Ishikawa (cell line): ENCODE measurements around the gene SLC9A7.

ENCODE experiments used
- NFIC ChIP-seq: IDR thresholded peaks from 2 replicates; pipeline ENCODE4 v1.6.1; 2012
- RAD21 ChIP-seq: IDR thresholded peaks from 2 replicates; pipeline ENCODE4 v1.6.1; 2012; ENCODE audit warnings: low read depth

DNA sequence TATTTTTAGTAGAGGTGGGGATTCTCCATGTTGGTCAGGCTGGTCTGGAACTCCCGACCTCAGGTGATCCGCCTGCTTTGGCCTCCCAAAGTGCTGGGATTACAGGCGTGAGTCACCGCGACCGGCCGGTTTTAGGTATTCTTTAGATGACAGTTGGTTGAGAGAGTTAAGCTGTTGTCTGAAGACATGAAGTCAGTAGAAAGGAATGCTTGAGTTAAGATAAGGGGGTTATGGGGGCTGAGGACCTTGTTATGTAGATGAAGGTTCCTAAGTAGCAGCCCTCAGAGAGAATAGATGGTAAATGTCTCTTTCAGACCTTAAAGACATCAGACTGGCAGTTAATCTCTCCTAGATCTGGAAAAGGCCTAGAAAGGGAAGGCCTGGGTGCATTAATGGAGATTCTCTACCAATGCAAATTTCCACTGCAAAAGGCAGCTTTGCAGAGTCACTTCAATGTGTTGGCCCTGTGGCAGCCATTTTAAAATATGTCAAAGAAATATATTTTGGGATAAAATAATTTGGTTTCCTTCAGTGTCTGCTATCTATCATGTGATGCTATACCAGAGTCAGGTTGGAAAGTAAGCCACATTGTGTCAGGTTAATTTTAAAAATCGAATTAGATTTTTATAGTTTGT, 207.3 kb downstream of the SLC9A7 start:
- TF ChIP-seq RAD21 (no peak), NFIC (no peak)
